Measurements from ENCODE around the gene CEBPA. TPM values are rescaled to one million over a fixed set of nuclear protein-coding genes. Genes with fewer than 3 reads are reported as not detected.
A peak's percentile ranks its signal among the peaks of the same experiment; 100 is the strongest.

CEBPA gene
- total and polyA plus RNA-seq, 7 donors: 5.8 to 50.7 (median 9.8) TPM

- DNase-seq: peak in 1 of 2 donors; percentile 34
- no peaks in the 10 kb centered on the region for H3K27me3 ChIP-seq (ENCODE audit: insufficient read depth in 3 of 3, low read length in 2 of 3)
These were observed 11.2 kb downstream of the CEBPA start for GRCh38 chr19:33290956-33291622.

GRCh38 chr19:33290082-33290815 is 12.1 kb downstream of the CEBPA start:
- intact Hi-C loops (cut with DNase I): no loop called here
- H3K36me3 ChIP-seq (ENCODE audit: insufficient read depth in 1 of 2, low read depth in 1 of 2): no peaks in the 10 kb centered on the region
- ATAC-seq (no peak), DNase-seq (peak in 1 of 2 donors; percentile 28)
- 83 to 88% (median 86%) methylated on average over 11 of the region's 11 CpGs for WGBS, 3 donors
- no peak overlapping the region for H3K4me3 ChIP-seq
- peaks cover 15% of the 10 kb centered on the region for H3K9me3 ChIP-seq
- no peak for TF ChIP-seq CTCF (IDR thresholded peaks at IDR 0.05)
- H3K27ac ChIP-seq: no peak overlapping the region
- no peaks in the 10 kb centered on the region for H3K27me3 ChIP-seq (ENCODE audit: insufficient read depth in 3 of 3, low read length in 2 of 3)
- peaks cover 18% of the 10 kb centered on the region for H3K4me1 ChIP-seq

More at GRCh38 chr19:33290956-33291622, 11.2 kb downstream of the CEBPA start:
- no peak for TF ChIP-seq CTCF (IDR thresholded peaks at IDR 0.05)
- Histone ChIP-seq H3K4me3 (no peak overlapping the region), H3K27ac (no peak overlapping the region), H3K36me3 (ENCODE audit: insufficient read depth in 1 of 2, low read depth in 1 of 2) (no peaks in the 10 kb centered on the region), H3K4me1 (peaks cover 18% of the 10 kb centered on the region), H3K9me3 (peaks cover 15% of the 10 kb centered on the region)
- 90 to 91% (median 91%) methylated on average over 14 of the region's 14 CpGs for WGBS, 3 donors
- ATAC-seq: no peak
- intact Hi-C loops (cut with DNase I): no loop called here

GRCh38 chr19:33289261-33289660 is 13.1 kb downstream of the CEBPA start:
- intact Hi-C loops (cut with DNase I): no loop called here

GRCh38 chr19:33288666-33289065 is 13.7 kb downstream of the CEBPA start:
- Histone ChIP-seq H3K9me3 (peaks cover 15% of the 10 kb centered on the region), H3K36me3 (ENCODE audit: insufficient read depth in 1 of 2, low read depth in 1 of 2) (no peaks in the 10 kb centered on the region), H3K27me3 (ENCODE audit: insufficient read depth in 3 of 3, low read length in 2 of 3) (no peaks in the 10 kb centered on the region), H3K4me3 (no peak overlapping the region), H3K4me1 (peaks cover 16% of the 10 kb centered on the region), H3K27ac (no peak overlapping the region)
- ATAC-seq: no peak
- DNase-seq: no peak
- WGBS, 3 donors: 50 to 82% (median 75%) methylated on average over 1 of the region's 1 CpG
- intact Hi-C loops (cut with DNase I): no loop called here
- no peak for TF ChIP-seq CTCF (IDR thresholded peaks at IDR 0.05)

More at GRCh38 chr19:33289261-33289660, 13.1 kb downstream of the CEBPA start:
- Histone ChIP-seq H3K27me3 (ENCODE audit: insufficient read depth in 3 of 3, low read length in 2 of 3) (no peaks in the 10 kb centered on the region), H3K9me3 (peaks cover 15% of the 10 kb centered on the region), H3K27ac (no peak overlapping the region), H3K4me3 (no peak overlapping the region), H3K4me1 (peaks cover 18% of the 10 kb centered on the region), H3K36me3 (ENCODE audit: insufficient read depth in 1 of 2, low read depth in 1 of 2) (no peaks in the 10 kb centered on the region)
- no peak for TF ChIP-seq CTCF (IDR thresholded peaks at IDR 0.05)
- ATAC-seq: no peak
- DNase-seq: no peak

All from psoas muscle (tissue), 8 donors.